H9 (cell line): ENCODE data around the gene ZPR1. TPM values are rescaled to one million over a fixed set of nuclear protein-coding genes. Genes with fewer than 3 reads are reported as not detected.

ENCODE experiments used
- DNase-seq: peaks from one replicate; pipeline ENCODE4 v3.0.0-alpha.2; 2017
- H2AFZ ChIP-seq: one replicate; pipeline ENCODE4 v1.6.1; 2013; ENCODE audit warnings: mild to moderate bottlenecking, low read length, control low read depth, moderate library complexity
- H2AK5ac ChIP-seq: 2 replicates; pipeline ENCODE4 v1.6.1; 2013; ENCODE audit warnings: low read length, control low read depth, mixed read lengths; ENCODE audit not compliant: insufficient read length
- H2BK120ac ChIP-seq: one replicate; pipeline ENCODE4 v1.6.1; 2013; ENCODE audit warnings: low read depth, mild to moderate bottlenecking, low read length, control low read depth, inconsistent platforms; ENCODE audit not compliant: poor library complexity, severe bottlenecking
- H2BK12ac ChIP-seq: 2 replicates; pipeline ENCODE4 v1.6.1; 2013; ENCODE audit warnings: low read length, control low read depth, mixed read lengths, low read depth; ENCODE audit not compliant: insufficient read length
- H2BK15ac ChIP-seq: 2 replicates; pipeline ENCODE4 v1.6.1; 2013; ENCODE audit warnings: low read depth, low read length, control low read depth
- H2BK20ac ChIP-seq: one replicate; pipeline ENCODE4 v1.6.1; 2013; ENCODE audit warnings: low read depth, mild to moderate bottlenecking, low read length, control low read depth, inconsistent platforms; ENCODE audit not compliant: poor library complexity, severe bottlenecking
- H2BK5ac ChIP-seq: 2 replicates; pipeline ENCODE4 v1.6.1; 2013; ENCODE audit warnings: low read length, control low read depth, mixed read lengths; ENCODE audit not compliant: insufficient read length
- H3K14ac ChIP-seq: 2 replicates; pipeline ENCODE4 v1.6.1; 2013; ENCODE audit warnings: low read length, control low read depth; ENCODE audit not compliant: insufficient read depth
- H3K18ac ChIP-seq: 2 replicates; pipeline ENCODE4 v1.6.1; 2013; ENCODE audit warnings: low read depth, mild to moderate bottlenecking, mixed read lengths, low read length, control low read depth; ENCODE audit not compliant: insufficient read length
- H3K23ac ChIP-seq: 2 replicates; pipeline ENCODE4 v1.6.1; 2013; ENCODE audit warnings: low read length, control low read depth, mixed read lengths, low read depth; ENCODE audit not compliant: insufficient read length
- H3K23me2 ChIP-seq: 2 replicates; pipeline ENCODE4 v1.6.1; 2013; ENCODE audit warnings: low read depth, mild to moderate bottlenecking, mixed read lengths, low read length, control low read depth; ENCODE audit not compliant: insufficient read length, poor library complexity, severe bottlenecking
- H3K27ac ChIP-seq: 2 replicates; pipeline ENCODE4 v1.5.1; 2013; ENCODE audit warnings: low read length, control low read depth, mixed read lengths, low read depth; ENCODE audit not compliant: insufficient read length
- H3K27me3 ChIP-seq: 2 replicates; pipeline ENCODE4 v1.6.1; 2013; ENCODE audit warnings: low read length, control low read depth, inconsistent platforms; ENCODE audit not compliant: insufficient read depth
- H3K4ac ChIP-seq: 2 replicates; pipeline ENCODE4 v1.6.1; 2013; ENCODE audit warnings: low read depth, mild to moderate bottlenecking, control low read depth, inconsistent platforms, low read length, moderate library complexity
- H3K4me1 ChIP-seq: 2 replicates; pipeline ENCODE4 v1.6.1; 2013; ENCODE audit warnings: low read length, control low read depth, inconsistent platforms; ENCODE audit not compliant: insufficient read depth
- H3K4me2 ChIP-seq: 2 replicates; pipeline ENCODE4 v1.6.1; 2013; ENCODE audit warnings: low read length, control low read depth, mixed read lengths; ENCODE audit not compliant: insufficient read length, insufficient read depth
- H3K56ac ChIP-seq: 2 replicates; pipeline ENCODE4 v1.6.1; 2013; ENCODE audit warnings: low read depth, mild to moderate bottlenecking, mixed read lengths, low read length, control low read depth; ENCODE audit not compliant: insufficient read length
- H3K79me1 ChIP-seq: 2 replicates; pipeline ENCODE4 v1.6.1; 2013; ENCODE audit warnings: low read depth, mild to moderate bottlenecking, moderate library complexity, low read length, control low read depth, inconsistent platforms; ENCODE audit not compliant: insufficient read depth, poor library complexity, severe bottlenecking
- H3K79me2 ChIP-seq: 2 replicates; pipeline ENCODE4 v1.6.1; 2013; ENCODE audit warnings: low read length, control low read depth, inconsistent platforms; ENCODE audit not compliant: insufficient read depth
- H3K9ac ChIP-seq: 2 replicates; pipeline ENCODE4 v1.6.1; 2013; ENCODE audit warnings: low read length, control low read depth, mixed read lengths; ENCODE audit not compliant: insufficient read length; ENCODE audit errors: extremely low read depth
- H3K9me3 ChIP-seq: one replicate; pipeline ENCODE4 v1.6.1; 2013; ENCODE audit warnings: low read depth, low read length, inconsistent platforms; ENCODE audit not compliant: control insufficient read depth
- H3T11ph ChIP-seq: one replicate; pipeline ENCODE4 v1.6.1; 2013; ENCODE audit warnings: mild to moderate bottlenecking, low read length, control low read depth, inconsistent platforms
- H4K20me1 ChIP-seq: one replicate; pipeline ENCODE4 v1.6.1; 2013; ENCODE audit not compliant: control insufficient read depth, insufficient read length, insufficient read depth
- H4K5ac ChIP-seq: 2 replicates; pipeline ENCODE4 v1.6.1; 2013; ENCODE audit warnings: low read depth, mild to moderate bottlenecking, mixed read lengths, low read length, control low read depth; ENCODE audit not compliant: insufficient read length
- H4K8ac ChIP-seq: replicated peaks from 2 replicates; pipeline ENCODE4 v1.6.1; 2013; ENCODE audit warnings: low read length, control low read depth, mixed read lengths, low read depth; ENCODE audit not compliant: insufficient read length
- H4K91ac ChIP-seq: 2 replicates; pipeline ENCODE4 v1.6.1; 2013; ENCODE audit warnings: low read depth, mild to moderate bottlenecking, moderate library complexity, mixed read lengths, low read length, control low read depth; ENCODE audit not compliant: insufficient read length
- H3K27ac Mint-ChIP-seq, 3 experiments: 2 replicates in 2 of 3; 3 replicates in 1 of 3; pipeline ENCODE4 v1.8.0; 2020 to 2021; ENCODE audit warnings: mixed read lengths in 3 of 3, mild to moderate bottlenecking in 1 of 3, moderate library complexity in 1 of 3
- H3K27me3 Mint-ChIP-seq: 2 replicates; pipeline ENCODE4 v1.8.0; 2021; ENCODE audit warnings: low read depth, mild to moderate bottlenecking, moderate library complexity, mixed read lengths
- H3K36me3 Mint-ChIP-seq, 3 experiments: 2 replicates in 2 of 3; 3 replicates in 1 of 3; pipeline ENCODE4 v1.8.0; 2020 to 2021; ENCODE audit warnings: low read depth in 3 of 3, mixed read lengths in 3 of 3; ENCODE audit not compliant: insufficient read depth in 1 of 3
- H3K4me1 Mint-ChIP-seq, 2 experiments: 2 replicates each; pipeline ENCODE4 v1.8.0; 2020; ENCODE audit warnings: mixed read lengths in 2 of 2
- H3K4me3 Mint-ChIP-seq, 2 experiments: 2 replicates in 1 of 2; 3 replicates in 1 of 2; pipeline ENCODE4 v1.8.0; 2020 to 2021; ENCODE audit warnings: mild to moderate bottlenecking in 2 of 2, mixed read lengths in 2 of 2, moderate library complexity in 1 of 2
- H3K9me3 Mint-ChIP-seq, 2 experiments: 2 replicates in 1 of 2; 3 replicates in 1 of 2; pipeline ENCODE4 v1.8.0; 2020; ENCODE audit warnings: mild to moderate bottlenecking in 2 of 2, mixed read lengths in 2 of 2, moderate library complexity in 1 of 2
- WGBS: extraction: QIAGEN DNeasy Blood & Tissue Kit; methylation state at CpG from one replicate; pipeline ENCODE4 v1.1.7; 2013; ENCODE audit warnings: missing lambda C conversion rate, low lambda C conversion rate, mixed read lengths; ENCODE audit not compliant: insufficient read length; ENCODE audit errors: extremely low coverage; 5-methylcytosine and 5-hydroxymethylcytosine counted together
- total RNA-seq: library from RNA; stranded (reverse); gene quantifications from 2 replicates; pipeline ENCODE4 v1.2.1, GENCODE V29; 2021
- TF ChIP-seq, protein P1 (sequence below): fragments of 200-600 bp; sonication (generic); conservative IDR thresholded peaks from 3 replicates; pipeline ENCODE4 v1.8.0; 2021; ENCODE audit warnings: antibody characterized with exemption, mild to moderate bottlenecking

Gene ZPR1
- total RNA-seq, 1 experiment from 2014 or later = 82.0 TPM

DNA sequence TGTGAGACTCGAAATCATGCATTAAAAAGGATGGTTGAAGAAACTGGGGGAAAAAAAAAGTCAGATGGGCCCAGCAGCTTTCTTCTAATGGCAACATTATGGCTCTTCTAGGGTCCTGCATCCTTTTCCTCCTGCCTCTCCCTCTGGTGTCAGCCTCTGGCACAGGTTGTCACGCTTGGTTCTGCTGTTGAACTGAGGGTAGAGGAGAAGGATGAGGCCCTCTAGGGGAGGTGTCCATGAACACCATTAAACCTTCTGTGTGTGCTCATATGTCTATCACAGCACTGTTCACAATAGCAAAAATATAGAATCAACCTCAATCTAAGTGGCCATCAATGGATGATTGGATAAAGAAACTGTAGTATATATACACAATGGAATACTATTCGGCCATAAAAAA is 51.1 kb downstream of the ZPR1 start:
- H3K4ac ChIP-seq = no peak overlapping the region
- no peaks in the 10 kb centered on the region for H3K79me2 ChIP-seq
- no peak overlapping the region for H2AFZ ChIP-seq
- no peak overlapping the region for H3K4me2 ChIP-seq
- no peak overlapping the region for H2BK20ac ChIP-seq
- H2BK12ac ChIP-seq = no peak overlapping the region
- no peaks in the 10 kb centered on the region for H3K9me3 ChIP-seq
- H3K27me3 ChIP-seq = no peaks in the 10 kb centered on the region
- no peak overlapping the region for H2AK5ac ChIP-seq
- no peak overlapping the region for H3K4me3 Mint-ChIP-seq
- no peak overlapping the region for H4K8ac ChIP-seq
- H3K56ac ChIP-seq = no peak overlapping the region
- no CpG with 5 or more reads among the region's 3 CpGs for WGBS
- H3K23ac ChIP-seq = no peak overlapping the region
- H4K5ac ChIP-seq = no peak overlapping the region
- H3T11ph ChIP-seq = no peak overlapping the region
- H3K4me1 ChIP-seq = peaks cover 2% of the 10 kb centered on the region; the same call in 1 of the 2 replicates
- no peak overlapping the region for H3K18ac ChIP-seq
- no peaks in the 10 kb centered on the region; a peak in 1 of 5 replicates for H3K9me3 Mint-ChIP-seq
- H3K79me1 ChIP-seq = no peaks in the 10 kb centered on the region
- no peaks in the 10 kb centered on the region for H4K20me1 ChIP-seq
- no peak overlapping the region for H3K9ac ChIP-seq
- H3K36me3 Mint-ChIP-seq = no peaks in the 10 kb centered on the region
- no peak overlapping the region for H2BK120ac ChIP-seq
- no peaks in the 10 kb centered on the region for H3K27me3 Mint-ChIP-seq
- peaks cover 22 to 35% of the 10 kb centered on the region in 2 experiments for H3K4me1 Mint-ChIP-seq
- H3K23me2 ChIP-seq = no peaks in the 10 kb centered on the region
- no peak overlapping the region for H3K14ac ChIP-seq
- H2BK5ac ChIP-seq = no peak overlapping the region
- H4K91ac ChIP-seq = no peak overlapping the region
- TF ChIP-seq, protein P1, sequence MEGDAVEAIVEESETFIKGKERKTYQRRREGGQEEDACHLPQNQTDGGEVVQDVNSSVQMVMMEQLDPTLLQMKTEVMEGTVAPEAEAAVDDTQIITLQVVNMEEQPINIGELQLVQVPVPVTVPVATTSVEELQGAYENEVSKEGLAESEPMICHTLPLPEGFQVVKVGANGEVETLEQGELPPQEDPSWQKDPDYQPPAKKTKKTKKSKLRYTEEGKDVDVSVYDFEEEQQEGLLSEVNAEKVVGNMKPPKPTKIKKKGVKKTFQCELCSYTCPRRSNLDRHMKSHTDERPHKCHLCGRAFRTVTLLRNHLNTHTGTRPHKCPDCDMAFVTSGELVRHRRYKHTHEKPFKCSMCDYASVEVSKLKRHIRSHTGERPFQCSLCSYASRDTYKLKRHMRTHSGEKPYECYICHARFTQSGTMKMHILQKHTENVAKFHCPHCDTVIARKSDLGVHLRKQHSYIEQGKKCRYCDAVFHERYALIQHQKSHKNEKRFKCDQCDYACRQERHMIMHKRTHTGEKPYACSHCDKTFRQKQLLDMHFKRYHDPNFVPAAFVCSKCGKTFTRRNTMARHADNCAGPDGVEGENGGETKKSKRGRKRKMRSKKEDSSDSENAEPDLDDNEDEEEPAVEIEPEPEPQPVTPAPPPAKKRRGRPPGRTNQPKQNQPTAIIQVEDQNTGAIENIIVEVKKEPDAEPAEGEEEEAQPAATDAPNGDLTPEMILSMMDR = peak; percentile 43; the same call in 2 of the 3 replicates
- H3K27ac ChIP-seq = no peak overlapping the region
- no peak overlapping the region for H3K27ac Mint-ChIP-seq
- H2BK15ac ChIP-seq = no peak overlapping the region
- no peak for DNase-seq
